WTC11 (cell line): ENCODE measurements around the gene SLCO2A1. TPM values are rescaled to one million over a fixed set of nuclear protein-coding genes. Genes with fewer than 3 reads are reported as not detected.

ENCODE experiments used
- ATAC-seq: fragments of 200-7000 bp; cut with Tn5 transposase; 2 replicates; pipeline ENCODE4 v1.10.0; 2021; ENCODE audit warnings: mild to moderate bottlenecking, moderate library complexity
- CTCF ChIA-PET: fragments of 300-600 bp; sonication (Branson Sonifier 250); formaldehyde crosslinking; loops from one replicate; lab custom pipeline; 2021; ENCODE audit warnings: antibody characterized with exemption; lab: Charles Lee
- POLR2A ChIA-PET: fragments of 350-600 bp; sonication (Branson Sonifier 250); formaldehyde crosslinking; loops from one replicate; lab custom pipeline; 2021; ENCODE audit warnings: antibody characterized with exemption; lab: Charles Lee
- DNase-seq: peaks from one replicate; pipeline ENCODE4 v3.0.0; 2021; ENCODE audit warnings: low spot score
- H3K27ac Mint-ChIP-seq: 2 replicates; pipeline ENCODE4 v1.8.0; 2021; ENCODE audit warnings: mixed read lengths
- H3K27me3 Mint-ChIP-seq: 2 replicates; pipeline ENCODE4 v1.8.0; 2021; ENCODE audit warnings: low read depth, mild to moderate bottlenecking, moderate library complexity, mixed read lengths
- H3K36me3 Mint-ChIP-seq: 2 replicates; pipeline ENCODE4 v1.8.0; 2021; ENCODE audit warnings: mixed read lengths
- H3K4me1 Mint-ChIP-seq: 2 replicates; pipeline ENCODE4 v1.8.0; 2022; ENCODE audit warnings: mixed read lengths
- H3K4me3 Mint-ChIP-seq: 2 replicates; pipeline ENCODE4 v1.8.0; 2021; ENCODE audit warnings: mild to moderate bottlenecking, moderate library complexity, mixed read lengths
- H3K9me3 Mint-ChIP-seq: 2 replicates; pipeline ENCODE4 v1.8.0; 2021; ENCODE audit warnings: mixed read lengths
- ATF6 ChIP-seq: sonication (generic); formaldehyde crosslinking; IDR thresholded peaks from 2 replicates; pipeline ENCODE4 v1.8.1; 2023; ENCODE audit warnings: mild to moderate bottlenecking, missing genetic modification reagents
- CREB1 ChIP-seq: sonication (generic); formaldehyde crosslinking; IDR thresholded peaks from 2 replicates; pipeline ENCODE4 v1.8.0; 2023; ENCODE audit warnings: mild to moderate bottlenecking, missing genetic modification reagents
- ELF4 ChIP-seq: sonication (generic); formaldehyde crosslinking; IDR thresholded peaks from 2 replicates; pipeline ENCODE4 v1.8.1; 2022; ENCODE audit warnings: low read depth, mild to moderate bottlenecking, moderate library complexity, missing genetic modification reagents
- IRF2 ChIP-seq: sonication (generic); formaldehyde crosslinking; IDR thresholded peaks from 2 replicates; pipeline ENCODE4 v1.8.0; 2022; ENCODE audit warnings: low read depth, missing genetic modification reagents, borderline replicate concordance
- JAZF1 ChIP-seq: fragments of 250-450 bp; sonication (Bioruptor Pico); IDR thresholded peaks from 2 replicates; pipeline ENCODE4 v1.9.0; 2021; ENCODE audit warnings: moderate library complexity, mild to moderate bottlenecking, inconsistent platforms
- NFYB ChIP-seq: sonication (generic); formaldehyde crosslinking; conservative IDR thresholded peaks from 2 replicates; pipeline ENCODE4 v1.8.0; 2022; ENCODE audit warnings: low read depth, missing genetic modification reagents
- PRDM15 ChIP-seq: sonication (generic); formaldehyde crosslinking; IDR thresholded peaks from 2 replicates; pipeline ENCODE4 v1.8.0; 2022; ENCODE audit warnings: missing genetic modification reagents
- RELA ChIP-seq: sonication (generic); formaldehyde crosslinking; IDR thresholded peaks from 2 replicates; pipeline ENCODE4 v1.8.1; 2022; ENCODE audit warnings: missing genetic modification reagents, mild to moderate bottlenecking, borderline replicate concordance
- ZBTB21 ChIP-seq: sonication (generic); formaldehyde crosslinking; IDR thresholded peaks from 2 replicates; pipeline ENCODE4 v1.8.1; 2023; ENCODE audit warnings: mild to moderate bottlenecking, missing genetic modification reagents, borderline replicate concordance
- ZMAT4 ChIP-seq: fragments of 250-450 bp; sonication (Bioruptor Pico); IDR thresholded peaks from 2 replicates; pipeline ENCODE4 v1.9.0; 2021; ENCODE audit warnings: mild to moderate bottlenecking
- ZNF232 ChIP-seq: sonication (generic); formaldehyde crosslinking; IDR thresholded peaks from 2 replicates; pipeline ENCODE4 v1.8.0; 2022; ENCODE audit warnings: mild to moderate bottlenecking, missing genetic modification reagents
- ZNF263 ChIP-seq: sonication (generic); formaldehyde crosslinking; IDR thresholded peaks from 2 replicates; pipeline ENCODE4 v1.8.1; 2022; ENCODE audit warnings: low read depth, mild to moderate bottlenecking, moderate library complexity, missing genetic modification reagents
- ZNF396 ChIP-seq: fragments of 250-450 bp; sonication (Bioruptor Pico); IDR thresholded peaks from 2 replicates; pipeline ENCODE4 v1.8.0; 2021; ENCODE audit warnings: mild to moderate bottlenecking, moderate library complexity, borderline replicate concordance
- ZNF416 ChIP-seq: fragments of 250-450 bp; sonication (Bioruptor Pico); IDR thresholded peaks from 2 replicates; pipeline ENCODE4 v1.9.0; 2021; ENCODE audit warnings: mild to moderate bottlenecking, inconsistent platforms
- ZNF423 ChIP-seq: fragments of 250-450 bp; sonication (Bioruptor Pico); IDR thresholded peaks from 2 replicates; pipeline ENCODE4 v2.1.2; 2022; ENCODE audit warnings: mild to moderate bottlenecking, moderate library complexity
- total RNA-seq: library from RNA; stranded (reverse); gene quantifications from 3 replicates; pipeline ENCODE4 v1.2.3, GENCODE V29; 2021
- TF ChIP-seq, protein P1 (sequence below): fragments of 250-450 bp; sonication (Bioruptor Pico); IDR thresholded peaks from 2 replicates; pipeline ENCODE4 v2.1.2; 2022; ENCODE audit warnings: mild to moderate bottlenecking, moderate library complexity
- TF ChIP-seq, protein P2 (sequence below): sonication (generic); formaldehyde crosslinking; IDR thresholded peaks from 2 replicates; pipeline ENCODE4 v1.8.1; 2023; ENCODE audit warnings: mild to moderate bottlenecking, moderate library complexity, missing genetic modification reagents
- TF ChIP-seq, protein P3 (sequence below): sonication (generic); formaldehyde crosslinking; IDR thresholded peaks from 2 replicates; pipeline ENCODE4 v1.8.0; 2022; ENCODE audit warnings: mild to moderate bottlenecking, missing genetic modification reagents
- TF ChIP-seq, protein P4 (sequence below): sonication (generic); formaldehyde crosslinking; IDR thresholded peaks from 2 replicates; pipeline ENCODE4 v1.8.1; 2023; ENCODE audit warnings: mild to moderate bottlenecking, missing genetic modification reagents

Gene SLCO2A1
- total RNA-seq, 1 experiment from 2014 or later: 3.3 TPM

DNA sequence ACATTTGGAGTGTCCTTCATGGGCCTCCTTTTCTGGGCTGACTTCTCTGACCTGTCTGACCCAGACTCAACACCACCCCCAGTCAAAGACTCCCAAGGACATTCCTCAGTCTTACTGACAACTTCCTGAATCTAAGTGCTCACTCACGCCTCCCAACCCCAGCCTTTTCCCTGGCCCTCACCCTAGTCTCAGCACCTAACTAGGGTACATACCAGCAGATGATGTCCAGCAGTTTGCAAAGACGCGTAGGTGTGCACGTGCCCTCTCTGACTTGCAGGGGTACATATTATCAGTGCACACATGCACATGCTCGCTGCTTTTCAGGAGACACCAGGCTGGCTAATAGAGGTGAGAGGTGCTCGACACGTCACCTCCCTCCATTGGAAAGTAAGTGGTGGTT, 38.7 kb upstream of the SLCO2A1 start:
- DNase-seq (no peak), ATAC-seq (no peak)
- Mint-ChIP-seq H3K4me3 (no peak overlapping the region), H3K27ac (no peak overlapping the region), H3K36me3 (no peaks in the 10 kb centered on the region), H3K4me1 (no peaks in the 10 kb centered on the region), H3K9me3 (peaks cover 5% of the 10 kb centered on the region), H3K27me3 (no peaks in the 10 kb centered on the region)
- ChIA-PET POLR2A (no interaction called here), CTCF (no interaction called here)
- TF ChIP-seq ZNF396: no peak
- no peak for TF ChIP-seq RELA (CRISPR knock-in tag)
- TF ChIP-seq ZMAT4 (CRISPR knock-in tag): no peak
- TF ChIP-seq, protein P1, sequence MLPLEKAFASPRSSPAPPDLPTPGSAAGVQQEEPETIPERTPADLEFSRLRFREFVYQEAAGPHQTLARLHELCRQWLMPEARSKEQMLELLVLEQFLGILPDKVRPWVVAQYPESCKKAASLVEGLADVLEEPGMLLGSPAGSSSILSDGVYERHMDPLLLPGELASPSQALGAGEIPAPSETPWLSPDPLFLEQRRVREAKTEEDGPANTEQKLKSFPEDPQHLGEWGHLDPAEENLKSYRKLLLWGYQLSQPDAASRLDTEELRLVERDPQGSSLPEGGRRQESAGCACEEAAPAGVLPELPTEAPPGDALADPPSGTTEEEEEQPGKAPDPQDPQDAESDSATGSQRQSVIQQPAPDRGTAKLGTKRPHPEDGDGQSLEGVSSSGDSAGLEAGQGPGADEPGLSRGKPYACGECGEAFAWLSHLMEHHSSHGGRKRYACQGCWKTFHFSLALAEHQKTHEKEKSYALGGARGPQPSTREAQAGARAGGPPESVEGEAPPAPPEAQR (CRISPR knock-in tag): no peak
- TF ChIP-seq ELF4: no peak
- TF ChIP-seq ZBTB21 (CRISPR knock-in tag): no peak
- TF ChIP-seq CREB1 (CRISPR knock-in tag): no peak
- TF ChIP-seq ZNF232 (CRISPR knock-in tag): no peak
- TF ChIP-seq, all 79 proteins: peak for 0

GRCh38 chr3:134067531-134068161, 37.9 kb upstream of the SLCO2A1 start:
- ChIA-PET CTCF (no interaction called here), POLR2A (no interaction called here)
- Mint-ChIP-seq H3K4me1 (no peaks in the 10 kb centered on the region), H3K36me3 (no peaks in the 10 kb centered on the region), H3K9me3 (peaks cover 5% of the 10 kb centered on the region), H3K4me3 (no peak overlapping the region), H3K27ac (no peak overlapping the region), H3K27me3 (no peaks in the 10 kb centered on the region)
- DNase-seq (no peak), ATAC-seq (no peak)
- TF ChIP-seq, protein P2, sequence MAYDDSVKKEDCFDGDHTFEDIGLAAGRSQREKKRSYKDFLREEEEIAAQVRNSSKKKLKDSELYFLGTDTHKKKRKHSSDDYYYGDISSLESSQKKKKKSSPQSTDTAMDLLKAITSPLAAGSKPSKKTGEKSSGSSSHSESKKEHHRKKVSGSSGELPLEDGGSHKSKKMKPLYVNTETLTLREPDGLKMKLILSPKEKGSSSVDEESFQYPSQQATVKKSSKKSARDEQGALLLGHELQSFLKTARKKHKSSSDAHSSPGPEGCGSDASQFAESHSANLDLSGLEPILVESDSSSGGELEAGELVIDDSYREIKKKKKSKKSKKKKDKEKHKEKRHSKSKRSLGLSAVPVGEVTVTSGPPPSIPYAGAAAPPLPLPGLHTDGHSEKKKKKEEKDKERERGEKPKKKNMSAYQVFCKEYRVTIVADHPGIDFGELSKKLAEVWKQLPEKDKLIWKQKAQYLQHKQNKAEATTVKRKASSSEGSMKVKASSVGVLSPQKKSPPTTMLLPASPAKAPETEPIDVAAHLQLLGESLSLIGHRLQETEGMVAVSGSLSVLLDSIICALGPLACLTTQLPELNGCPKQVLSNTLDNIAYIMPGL: no peak
- TF ChIP-seq ZMAT4 (CRISPR knock-in tag) (no peak), NFYB (CRISPR knock-in tag) (no peak), ZNF423 (CRISPR knock-in tag) (no peak), ZNF416 (CRISPR knock-in tag) (no peak)
- TF ChIP-seq, protein P3, sequence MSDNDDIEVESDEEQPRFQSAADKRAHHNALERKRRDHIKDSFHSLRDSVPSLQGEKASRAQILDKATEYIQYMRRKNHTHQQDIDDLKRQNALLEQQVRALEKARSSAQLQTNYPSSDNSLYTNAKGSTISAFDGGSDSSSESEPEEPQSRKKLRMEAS (CRISPR knock-in tag): no peak

DNA sequence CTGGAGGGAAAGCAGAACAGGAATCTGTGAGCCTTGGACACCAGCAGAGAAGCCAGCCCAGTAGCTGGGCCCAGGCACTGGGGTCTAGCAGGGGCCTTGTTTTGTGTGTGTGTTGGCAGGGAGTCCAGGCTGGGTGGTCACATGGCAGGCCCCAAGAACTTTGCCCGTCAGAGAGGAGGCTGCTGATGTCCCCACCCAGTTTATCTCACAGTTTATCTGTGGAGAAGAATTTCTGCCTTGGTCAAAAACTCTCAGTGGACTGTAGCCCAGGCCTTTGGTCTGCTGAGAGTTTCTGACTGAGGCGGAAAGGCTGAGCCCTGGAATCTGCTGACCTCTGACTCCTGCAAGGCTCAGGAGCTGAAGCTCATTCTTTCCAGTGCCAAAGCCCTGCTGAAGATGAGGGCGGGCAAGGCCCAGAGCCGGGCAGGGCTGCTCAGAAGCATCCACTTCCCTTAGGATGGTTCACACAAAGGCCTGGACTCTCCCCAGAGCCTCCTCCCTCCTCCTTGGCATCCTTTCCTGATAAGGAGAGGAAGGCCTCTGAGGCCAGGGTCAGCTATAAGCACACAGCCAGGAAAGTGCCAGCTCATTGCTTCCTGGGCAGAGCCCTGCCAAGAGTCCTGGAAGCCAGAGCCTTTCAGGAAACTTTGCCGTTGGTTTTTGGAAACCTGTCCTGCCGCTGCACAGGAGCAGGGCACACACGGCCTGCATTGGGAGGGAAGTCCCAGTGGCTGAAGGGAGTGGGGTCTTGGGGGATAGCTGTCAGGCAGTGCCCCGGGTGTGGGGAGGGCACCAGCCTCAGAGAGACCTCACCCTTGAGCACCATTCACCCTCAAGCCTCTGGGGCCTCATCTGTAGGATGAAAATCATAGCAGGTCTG, 37.2 kb upstream of the SLCO2A1 start:
- Mint-ChIP-seq H3K4me3 (no peak overlapping the region), H3K9me3 (peaks cover 5% of the 10 kb centered on the region), H3K4me1 (no peaks in the 10 kb centered on the region), H3K36me3 (no peaks in the 10 kb centered on the region), H3K27me3 (no peaks in the 10 kb centered on the region), H3K27ac (no peak overlapping the region)
- no peak for ATAC-seq
- ChIA-PET POLR2A (no interaction called here), CTCF (no interaction called here)
- DNase-seq: no peak
- TF ChIP-seq, protein P4, sequence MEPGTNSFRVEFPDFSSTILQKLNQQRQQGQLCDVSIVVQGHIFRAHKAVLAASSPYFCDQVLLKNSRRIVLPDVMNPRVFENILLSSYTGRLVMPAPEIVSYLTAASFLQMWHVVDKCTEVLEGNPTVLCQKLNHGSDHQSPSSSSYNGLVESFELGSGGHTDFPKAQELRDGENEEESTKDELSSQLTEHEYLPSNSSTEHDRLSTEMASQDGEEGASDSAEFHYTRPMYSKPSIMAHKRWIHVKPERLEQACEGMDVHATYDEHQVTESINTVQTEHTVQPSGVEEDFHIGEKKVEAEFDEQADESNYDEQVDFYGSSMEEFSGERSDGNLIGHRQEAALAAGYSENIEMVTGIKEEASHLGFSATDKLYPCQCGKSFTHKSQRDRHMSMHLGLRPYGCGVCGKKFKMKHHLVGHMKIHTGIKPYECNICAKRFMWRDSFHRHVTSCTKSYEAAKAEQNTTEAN (CRISPR knock-in tag): no peak
- no peak for TF ChIP-seq ELF4
- no peak for TF ChIP-seq IRF2 (CRISPR knock-in tag)
- TF ChIP-seq PRDM15: no peak
- no peak for TF ChIP-seq JAZF1 (CRISPR knock-in tag)
- no peak for TF ChIP-seq ATF6 (CRISPR knock-in tag)
- no peak for TF ChIP-seq ZNF263 (CRISPR knock-in tag)
